Neural progenitor cell (in vitro differentiated cells): Measurements from ENCODE around the gene LBX2.

ENCODE experiments used
- EZH2 ChIP-seq: fragments of 200-600 bp; sonication (generic); IDR thresholded peaks from 2 replicates; pipeline ENCODE4 v1.6.1; 2017; ENCODE audit warnings: antibody characterized with exemption, mild to moderate bottlenecking, moderate library complexity
- TF ChIP-seq, protein P1 (sequence below): fragments of 200-600 bp; sonication (generic); IDR thresholded peaks from 2 replicates; pipeline ENCODE4 v1.5.1; 2017; ENCODE audit warnings: antibody characterized with exemption, mild to moderate bottlenecking

DNA sequence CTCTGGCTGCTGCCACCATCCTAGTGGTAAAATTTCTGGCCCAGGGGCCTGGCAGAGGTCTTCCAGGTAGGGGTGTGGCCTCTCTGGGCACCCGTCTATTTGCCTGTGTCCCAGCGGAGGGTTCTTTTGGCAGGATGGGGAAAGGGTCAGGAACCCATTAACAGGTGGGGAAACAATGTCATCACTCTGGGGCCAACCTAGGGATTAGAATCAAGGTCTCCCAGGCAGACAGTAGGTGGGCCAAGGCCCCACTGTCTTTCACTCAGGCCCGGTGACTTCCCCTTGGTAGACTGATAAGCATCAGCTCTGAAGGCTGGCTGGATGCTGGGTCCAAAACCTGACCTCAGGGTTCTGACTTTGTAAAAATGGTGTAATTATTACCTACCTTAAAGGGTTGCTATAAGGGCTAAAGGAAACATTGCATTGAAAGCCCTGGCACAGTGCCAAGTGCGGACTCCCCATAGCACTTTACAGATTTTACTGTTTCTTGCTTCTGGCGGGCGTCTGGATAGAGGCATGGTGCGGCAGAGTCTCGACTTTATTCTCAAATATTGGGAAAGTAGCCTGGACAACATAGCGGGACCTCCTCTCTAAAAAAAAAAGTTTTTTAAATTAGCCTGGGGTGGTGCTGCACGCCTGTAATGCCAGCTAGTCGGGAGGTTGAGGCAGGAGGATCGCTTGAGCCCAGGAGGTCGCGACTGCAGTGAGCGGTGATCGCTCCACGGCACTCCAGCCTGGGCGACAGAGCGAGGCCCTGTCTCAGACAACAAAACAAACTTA is 2.2 kb downstream of the LBX2 start:
- TF ChIP-seq, protein P1, sequence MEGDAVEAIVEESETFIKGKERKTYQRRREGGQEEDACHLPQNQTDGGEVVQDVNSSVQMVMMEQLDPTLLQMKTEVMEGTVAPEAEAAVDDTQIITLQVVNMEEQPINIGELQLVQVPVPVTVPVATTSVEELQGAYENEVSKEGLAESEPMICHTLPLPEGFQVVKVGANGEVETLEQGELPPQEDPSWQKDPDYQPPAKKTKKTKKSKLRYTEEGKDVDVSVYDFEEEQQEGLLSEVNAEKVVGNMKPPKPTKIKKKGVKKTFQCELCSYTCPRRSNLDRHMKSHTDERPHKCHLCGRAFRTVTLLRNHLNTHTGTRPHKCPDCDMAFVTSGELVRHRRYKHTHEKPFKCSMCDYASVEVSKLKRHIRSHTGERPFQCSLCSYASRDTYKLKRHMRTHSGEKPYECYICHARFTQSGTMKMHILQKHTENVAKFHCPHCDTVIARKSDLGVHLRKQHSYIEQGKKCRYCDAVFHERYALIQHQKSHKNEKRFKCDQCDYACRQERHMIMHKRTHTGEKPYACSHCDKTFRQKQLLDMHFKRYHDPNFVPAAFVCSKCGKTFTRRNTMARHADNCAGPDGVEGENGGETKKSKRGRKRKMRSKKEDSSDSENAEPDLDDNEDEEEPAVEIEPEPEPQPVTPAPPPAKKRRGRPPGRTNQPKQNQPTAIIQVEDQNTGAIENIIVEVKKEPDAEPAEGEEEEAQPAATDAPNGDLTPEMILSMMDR: no peak
- TF ChIP-seq EZH2: no peak
